Stimulated activated CD8-positive, alpha-beta memory T cell treated with anti-CD3 and anti-CD28 coated beads, Interleukin-12 subunit alpha, Interleukin-12 subunit beta, amount 100 ng/mL, for 1 hour (primary cell): ENCODE results near the gene NKAPL.

ENCODE experiments used
- DNase-seq: peaks from one replicate; pipeline ENCODE4 v3.0.0-alpha.2; 2020; ENCODE audit warnings: low read depth

The NKAPL gene

DNA sequence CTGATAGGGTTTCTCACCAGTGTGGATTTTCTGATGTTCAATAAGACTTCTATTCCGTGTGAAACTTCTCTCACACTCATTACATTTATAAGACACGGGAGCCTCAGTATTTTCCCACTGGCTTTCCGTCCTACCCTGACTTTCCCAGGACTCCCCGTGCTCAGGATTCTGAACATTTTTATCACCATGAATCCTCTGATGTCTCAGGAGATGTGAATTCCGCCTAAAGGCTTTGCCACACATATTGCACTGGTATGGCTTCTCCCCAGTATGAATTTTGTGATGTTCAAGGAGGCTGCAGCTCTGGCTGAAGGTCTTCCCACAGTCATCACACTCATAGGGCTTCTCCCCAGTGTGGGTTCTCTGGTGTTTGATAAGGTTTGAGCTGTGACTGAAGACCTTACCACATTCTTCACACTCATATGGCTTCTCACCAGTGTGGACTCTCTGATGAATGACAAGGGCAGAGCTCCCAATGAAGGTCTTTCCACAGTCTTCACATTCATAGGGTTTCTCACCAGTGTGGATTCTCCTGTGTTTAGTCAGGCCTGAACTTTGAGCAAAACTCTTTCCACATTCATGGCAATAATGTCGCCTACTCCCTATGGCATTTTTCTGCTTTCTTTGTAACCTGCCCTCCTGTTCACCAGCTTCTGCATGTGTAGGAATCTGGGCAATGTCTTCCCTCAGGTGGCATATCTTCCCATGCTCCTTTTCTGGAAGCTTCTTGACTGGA lies 13.7 kb upstream of the NKAPL start:
- DNase-seq, result no peak

DNA sequence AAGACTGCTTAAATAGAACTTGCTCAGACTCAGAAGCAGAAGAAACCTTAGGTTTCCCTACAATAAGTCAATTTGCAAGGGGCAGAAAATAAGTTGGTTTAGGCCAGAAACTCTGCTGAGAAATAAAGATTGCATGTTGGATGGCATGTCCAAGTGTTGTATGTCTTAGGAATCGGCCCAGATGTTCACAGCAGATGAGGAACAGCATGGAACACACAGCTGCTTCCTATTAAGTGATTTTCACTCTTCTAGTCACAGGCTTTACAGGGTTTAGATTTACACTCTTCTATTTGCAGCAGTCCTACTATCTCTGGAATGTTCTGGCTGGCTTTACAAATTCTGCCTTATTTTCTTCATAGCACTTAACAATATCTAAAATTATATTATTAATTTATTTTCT lies 10.2 kb upstream of the NKAPL start:
- no peak for DNase-seq

DNA sequence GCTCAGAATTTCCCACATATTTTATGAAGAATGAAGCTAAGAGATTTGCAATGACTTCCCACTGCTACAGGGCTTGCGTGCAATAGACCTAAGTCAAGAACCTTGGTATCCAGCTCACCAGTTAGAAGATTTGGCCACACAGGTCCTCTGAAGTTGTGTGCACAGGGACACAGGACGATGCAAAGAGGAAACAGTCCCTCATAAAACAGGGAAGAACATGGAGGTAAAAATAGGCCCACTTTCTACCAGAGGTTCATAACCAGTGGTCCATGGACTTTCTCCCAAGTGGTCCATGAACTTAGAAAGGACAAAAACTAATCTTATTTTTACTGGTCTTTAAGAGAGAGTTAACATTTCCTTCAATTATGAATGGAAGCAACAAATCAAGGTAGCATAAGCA lies 8.3 kb upstream of the NKAPL start:
- DNase-seq, result no peak

DNA sequence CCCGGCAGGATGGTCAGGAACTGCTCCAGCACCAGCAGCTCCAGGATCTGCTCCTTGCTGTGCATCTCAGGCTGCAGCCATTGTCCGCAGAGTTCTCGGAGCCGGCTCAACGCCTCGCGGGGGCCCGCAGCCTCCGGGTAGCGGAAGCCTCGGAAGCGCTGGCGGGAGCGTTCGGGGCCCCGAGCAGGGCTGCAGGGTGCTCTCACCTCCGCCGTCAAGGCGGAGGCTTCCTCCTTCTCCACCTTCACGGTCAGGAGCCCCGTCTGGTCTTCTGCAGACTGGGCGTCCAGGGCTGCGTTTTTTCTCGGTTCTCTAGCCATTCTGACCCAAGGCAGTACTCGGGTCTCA lies 7.5 kb upstream of the NKAPL start:
- DNase-seq, result no peak

DNA sequence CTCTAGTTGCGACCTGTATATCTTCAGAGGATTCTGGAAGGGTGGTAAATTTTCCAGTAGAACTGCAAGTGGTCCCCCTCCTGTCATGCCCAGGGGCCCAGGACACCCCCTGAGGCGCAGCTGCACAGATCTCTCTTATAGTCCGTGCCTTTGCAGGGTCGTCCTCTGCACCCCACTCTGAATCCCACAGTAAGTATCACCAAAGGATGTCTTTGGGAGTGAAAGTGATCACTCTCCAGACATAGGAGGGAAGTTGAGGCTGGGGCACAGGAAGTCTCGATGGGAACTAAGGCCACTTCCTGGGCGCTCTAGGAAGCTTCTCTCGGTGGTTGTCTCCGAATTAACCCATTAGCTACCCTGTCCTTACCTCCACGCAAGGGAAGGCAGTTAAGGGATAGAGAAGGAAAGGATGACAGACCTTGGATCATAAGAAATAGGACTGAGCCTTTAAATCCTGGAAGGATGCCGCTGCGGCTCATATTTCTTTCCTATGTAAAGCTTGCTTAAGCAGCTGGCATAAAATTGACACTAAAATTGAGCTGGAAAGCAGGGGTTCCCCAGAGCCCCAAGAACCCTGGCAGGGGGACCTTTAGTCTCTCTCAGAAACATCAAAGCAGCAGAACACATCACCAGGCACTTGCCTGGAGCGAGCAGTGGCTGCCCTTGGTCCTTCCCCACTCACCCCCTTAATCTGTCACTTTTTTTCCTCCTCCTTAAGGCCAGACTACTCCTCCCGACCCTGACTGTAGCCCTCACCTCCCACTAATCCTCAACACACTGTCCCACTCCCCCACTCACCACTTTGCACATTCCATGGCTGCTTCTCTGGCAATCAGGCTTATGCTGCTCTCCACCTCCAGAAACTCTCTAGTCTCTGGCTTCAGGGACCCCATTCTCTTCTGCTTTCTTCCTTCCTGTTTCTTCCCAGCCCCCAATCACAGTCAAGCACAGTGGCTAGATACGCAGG lies 6.8 kb upstream of the NKAPL start, which contains the start of gene ZKSCAN4:
TSS of gene ZKSCAN4 (minus strand) at position 261 of the 967 bp plus-strand sequence. CDS start 289 bp downstream, outside the sequence.
- DNase-seq, result peak; percentile 69

DNA sequence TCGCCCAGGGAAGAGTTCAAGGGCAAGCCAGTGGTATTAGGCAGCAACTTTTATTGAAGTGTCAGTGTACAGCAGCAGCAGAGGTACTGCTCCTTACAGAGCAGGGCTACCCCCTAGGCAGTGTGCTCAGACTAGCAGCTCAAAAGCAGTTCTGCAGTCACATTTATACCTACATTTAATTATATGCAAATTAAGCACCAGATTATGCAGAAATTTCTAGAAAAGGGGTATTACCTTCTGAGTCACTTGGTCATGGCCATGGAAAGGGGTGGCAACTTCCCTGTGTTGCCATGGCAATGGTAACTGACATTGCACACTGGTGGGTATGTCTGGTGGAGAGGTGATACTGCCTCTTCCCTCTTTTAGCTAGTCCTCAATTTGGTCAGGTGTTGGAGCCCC lies 5.0 kb upstream of the NKAPL start:
- DNase-seq, result no peak

DNA sequence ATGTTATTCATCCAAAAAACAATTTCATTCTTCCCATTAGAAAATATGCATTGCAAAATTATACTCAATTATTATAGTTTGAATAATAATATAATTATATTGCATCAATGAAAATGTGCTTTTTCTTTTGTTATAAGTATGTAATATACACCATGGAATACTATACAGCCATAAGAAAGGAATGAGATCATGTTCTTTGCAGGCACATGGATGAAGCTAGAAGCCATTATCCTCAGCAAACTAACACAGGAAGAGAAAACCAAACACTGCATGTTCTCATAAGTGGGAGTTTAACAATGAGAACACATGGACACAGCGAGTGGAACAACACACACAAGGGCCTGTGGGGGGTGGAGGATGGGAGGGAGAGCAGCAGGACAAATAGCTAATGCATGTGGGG lies 2.1 kb upstream of the NKAPL start:
- no peak for DNase-seq

DNA sequence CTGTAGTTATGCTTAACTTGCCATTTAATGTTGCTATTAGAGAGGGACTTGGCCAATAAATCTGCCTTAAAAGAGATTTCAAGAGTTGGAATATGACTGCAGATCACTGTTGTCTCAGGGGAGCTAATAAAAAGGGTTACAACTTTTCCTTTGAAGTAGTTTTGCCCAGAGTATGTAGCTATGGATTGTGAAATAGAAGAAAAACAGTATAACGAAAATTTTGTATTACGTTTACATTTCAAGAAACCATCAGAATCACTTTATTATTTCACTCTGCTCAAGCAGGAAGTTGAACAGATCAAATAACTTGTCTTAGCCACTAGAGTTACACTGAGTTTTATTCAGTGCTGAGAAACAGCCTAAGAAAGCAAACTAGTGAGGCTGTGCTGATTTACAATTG lies 4.8 kb downstream of the NKAPL start:
- DNase-seq, result no peak

DNA sequence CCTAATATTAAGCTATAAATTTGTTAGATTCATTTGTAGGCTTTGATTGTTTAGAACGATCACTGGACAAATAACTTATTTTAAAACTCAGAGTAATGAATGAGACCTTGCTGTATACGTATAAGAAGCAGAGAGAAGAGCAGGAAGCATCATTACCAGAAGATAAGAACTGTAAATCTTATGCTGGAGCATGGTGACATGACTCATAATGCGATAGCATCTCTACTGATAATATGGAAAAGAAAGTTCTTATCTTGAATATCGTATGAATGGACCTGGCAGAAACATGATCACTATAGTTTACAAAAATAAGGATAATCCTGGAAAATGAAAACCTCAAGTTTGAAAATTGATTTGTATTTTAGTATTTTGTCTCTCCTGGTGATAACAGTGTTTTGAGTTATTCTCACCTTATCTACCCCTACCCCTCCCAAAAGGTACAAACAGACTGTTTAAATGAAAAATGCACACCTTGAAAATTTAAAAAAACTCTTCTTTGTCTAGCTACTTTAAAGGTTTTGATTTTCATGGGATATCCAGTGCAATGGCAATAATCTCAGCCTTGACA lies 5.8 kb downstream of the NKAPL start:
- no peak for DNase-seq

DNA sequence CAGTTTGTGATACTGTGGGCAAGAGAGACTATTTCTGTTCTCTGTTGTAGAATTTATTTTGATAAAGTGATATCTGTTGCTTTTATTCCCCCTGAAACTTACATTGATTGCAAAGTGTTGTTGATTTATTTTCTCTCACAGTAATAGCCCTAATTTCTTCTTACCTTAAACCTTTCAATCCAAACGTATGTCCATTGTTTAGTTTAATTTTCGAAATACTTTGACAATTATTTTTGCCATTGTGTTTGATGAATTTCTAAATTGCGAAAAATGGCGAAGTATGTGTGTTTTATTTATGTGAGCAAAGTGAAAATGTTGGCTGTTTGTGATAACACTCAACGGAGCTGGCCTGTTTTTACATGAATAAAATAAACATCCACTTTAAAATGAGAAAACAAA lies 7.5 kb downstream of the NKAPL start:
- DNase-seq, result no peak

DNA sequence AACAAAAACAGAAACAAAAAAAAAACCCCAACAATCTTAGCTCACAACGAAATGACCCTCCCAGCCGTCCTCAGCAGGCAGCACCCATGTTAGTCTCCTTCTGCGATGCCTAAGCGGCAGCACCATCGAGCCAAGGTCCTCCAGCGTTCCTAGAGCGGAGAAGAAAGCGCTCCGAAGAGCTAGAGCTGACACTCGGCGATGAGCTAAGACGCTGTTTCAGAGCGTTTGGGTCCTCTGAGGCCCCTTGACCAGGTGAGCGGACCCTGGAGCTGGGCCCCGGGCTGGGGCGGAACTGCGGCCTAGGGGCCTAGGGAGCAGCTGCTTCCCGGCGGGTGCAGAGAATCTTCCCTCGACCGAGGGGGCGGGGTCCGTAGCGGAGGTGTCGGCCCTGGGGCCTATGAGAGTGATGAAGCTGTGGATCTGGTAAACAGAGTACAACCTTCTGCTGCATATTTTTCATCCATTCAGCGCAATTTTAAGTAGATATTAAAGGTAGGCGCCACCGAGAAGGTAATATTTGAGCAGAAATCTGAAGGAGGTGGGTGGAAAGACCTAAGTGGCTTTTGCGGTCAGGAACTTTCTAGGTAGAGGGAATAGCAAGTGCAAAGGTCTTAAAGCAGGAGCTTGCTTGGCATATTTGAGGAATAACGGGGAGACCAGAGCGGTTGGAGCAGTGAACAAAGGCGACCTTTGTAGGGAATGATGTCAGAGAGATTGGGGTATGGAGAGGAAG lies 8.0 kb downstream of the NKAPL start, which contains the start of gene ZSCAN26:
TSS of gene ZSCAN26 (plus strand) at position 182 of the 733 bp plus-strand sequence. CDS start 4,777 bp downstream, outside the sequence.
- peak; percentile 72 for DNase-seq

DNA sequence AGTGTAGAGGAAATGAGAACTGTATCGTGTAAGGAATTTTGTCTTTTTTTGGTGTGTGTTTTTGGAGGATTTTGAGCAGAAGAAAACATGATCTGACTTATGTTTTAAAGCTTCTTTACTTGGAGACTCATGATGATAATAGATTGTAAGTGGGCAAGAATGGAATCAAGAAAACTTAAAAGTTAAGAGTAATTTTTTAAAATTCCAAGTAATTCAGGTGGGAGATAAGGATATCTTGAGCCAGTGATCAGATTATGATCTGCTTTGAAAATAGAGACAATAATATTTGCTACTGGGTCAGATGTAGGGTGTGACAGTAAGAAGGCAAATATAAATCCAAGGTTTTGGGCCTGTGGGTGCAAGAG lies 8.6 kb downstream of the NKAPL start:
- DNase-seq, result no peak

DNA sequence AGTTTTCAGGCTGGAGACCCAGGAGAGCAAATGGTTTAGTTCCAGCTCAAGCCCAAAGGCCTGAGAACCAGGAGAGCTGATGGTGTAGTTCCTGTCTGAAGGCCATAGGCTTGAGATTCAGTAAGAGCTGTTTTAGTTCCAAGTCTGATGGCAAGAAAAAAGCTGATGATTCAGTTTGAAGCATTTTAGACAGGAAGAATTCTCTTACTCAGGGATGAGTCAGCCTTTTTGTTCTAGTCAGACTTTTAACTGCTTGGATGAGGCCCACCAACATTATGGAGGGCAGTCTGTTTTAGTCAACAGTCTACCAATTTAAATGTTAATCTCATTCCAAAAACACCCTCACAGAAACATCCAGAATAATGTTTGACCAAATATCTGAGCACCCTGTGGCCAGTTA lies 10.4 kb downstream of the NKAPL start:
- DNase-seq, result no peak

DNA sequence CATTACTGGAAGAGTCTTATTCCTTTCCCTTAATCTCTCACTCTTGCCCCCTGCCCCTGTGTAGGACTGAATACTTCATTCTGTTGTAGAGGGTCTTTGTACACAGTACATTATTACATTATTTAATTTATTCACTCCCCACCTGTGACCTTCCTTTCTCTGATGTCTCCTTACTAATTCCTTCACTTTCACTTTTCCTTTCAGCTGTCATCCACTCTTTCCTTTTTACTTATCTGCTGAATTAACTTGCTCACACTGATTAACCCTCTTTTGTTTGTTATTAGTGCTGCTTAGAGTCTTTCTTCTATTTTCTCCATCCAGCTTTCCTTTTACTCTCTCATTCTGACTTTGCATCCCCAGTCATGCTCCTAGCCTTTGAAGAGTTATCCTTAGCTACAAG lies 15.8 kb downstream of the NKAPL start:
- no peak for DNase-seq

DNA sequence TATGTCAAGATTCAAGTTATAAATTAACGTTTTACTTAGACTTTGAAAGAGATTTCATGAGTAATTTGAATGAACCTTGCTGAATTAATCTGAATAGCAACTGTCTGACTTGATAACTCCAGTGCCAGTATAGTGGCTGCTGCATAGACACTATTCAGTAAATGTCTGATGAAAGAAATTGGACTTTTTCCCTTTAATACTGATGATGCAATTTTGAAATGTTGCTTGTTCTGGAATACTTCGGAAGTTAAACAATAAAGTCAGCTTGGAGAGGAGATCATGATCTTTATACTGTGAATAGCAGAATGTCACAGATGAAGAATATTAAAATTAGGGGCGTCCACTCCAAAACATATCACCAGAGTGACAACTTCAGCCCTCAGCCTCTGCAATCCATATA lies 18.6 kb downstream of the NKAPL start:
- no peak for DNase-seq

DNA sequence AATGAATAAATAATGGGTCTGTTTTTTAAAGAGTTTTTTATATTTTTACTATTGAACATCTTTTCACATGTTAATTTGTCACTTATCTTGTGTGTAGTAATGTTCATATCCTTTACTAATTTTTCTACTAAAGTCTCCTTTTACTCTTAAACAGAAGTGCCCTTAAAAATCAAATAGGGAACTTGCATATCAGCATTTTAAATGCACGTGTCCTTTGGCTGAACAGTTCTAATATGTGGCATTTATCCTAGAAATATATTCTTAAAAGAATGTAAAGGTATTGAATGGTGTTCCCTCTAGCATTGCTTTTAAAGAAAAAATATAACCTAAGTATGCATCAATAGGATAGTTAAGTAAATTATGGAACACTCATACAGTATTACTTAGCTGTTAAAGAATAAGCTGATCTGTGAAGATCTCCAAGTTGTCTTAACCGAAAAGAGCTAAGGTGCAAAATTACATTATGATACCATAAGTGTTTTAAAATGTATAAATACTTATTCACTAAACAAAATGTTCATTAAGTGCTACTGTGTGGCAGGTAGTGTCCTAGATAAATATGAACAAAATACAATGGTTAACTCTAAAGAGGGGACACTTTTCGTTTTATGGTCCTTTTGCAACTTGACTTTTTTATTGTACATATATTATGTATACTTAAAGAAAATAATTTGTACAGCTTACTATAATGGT lies 21.6 kb downstream of the NKAPL start:
- DNase-seq, result no peak

DNA sequence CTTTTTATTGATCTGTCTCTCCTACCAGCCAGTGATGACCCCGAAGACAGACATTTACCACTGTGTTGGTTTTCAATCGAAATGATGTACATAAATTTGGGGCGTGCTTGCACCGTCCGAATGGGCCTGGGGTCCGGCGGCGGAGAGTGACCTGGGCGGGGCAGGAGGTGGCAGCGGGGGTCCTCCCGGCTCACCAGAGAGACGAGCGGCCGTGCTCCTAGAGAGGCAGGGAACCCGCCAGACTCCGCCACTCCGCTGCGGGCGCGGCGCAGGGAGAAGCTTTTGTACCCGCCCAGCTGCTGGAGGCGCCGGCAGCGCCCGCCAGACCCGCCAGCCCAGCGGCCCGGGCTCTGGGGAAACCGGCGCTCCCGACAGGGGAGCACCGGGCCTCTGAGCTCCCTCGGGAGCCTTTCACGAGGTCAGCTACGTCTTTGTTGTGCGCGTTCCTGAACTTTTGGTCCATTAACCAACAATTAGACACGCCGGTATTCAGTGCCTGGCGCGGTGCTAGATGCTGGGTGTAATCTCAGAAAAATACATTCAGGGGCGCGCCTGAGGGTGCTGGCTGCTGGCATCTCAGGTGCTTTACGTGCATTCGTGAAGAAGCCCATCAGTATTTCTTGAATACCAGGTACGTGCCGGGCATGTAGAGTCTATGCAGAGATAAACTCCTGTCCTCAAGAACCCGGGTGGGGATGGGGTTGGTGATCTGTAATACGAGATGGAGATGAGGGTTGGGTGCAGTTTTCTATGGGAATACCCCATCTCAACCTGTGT lies 22.4 kb downstream of the NKAPL start, which contains the start of gene PGBD1:
TSS of gene PGBD1 (plus strand) at position 285 of the 777 bp plus-strand sequence. CDS start 2,242 bp downstream, outside the sequence.
- DNase-seq, result no peak

DNA sequence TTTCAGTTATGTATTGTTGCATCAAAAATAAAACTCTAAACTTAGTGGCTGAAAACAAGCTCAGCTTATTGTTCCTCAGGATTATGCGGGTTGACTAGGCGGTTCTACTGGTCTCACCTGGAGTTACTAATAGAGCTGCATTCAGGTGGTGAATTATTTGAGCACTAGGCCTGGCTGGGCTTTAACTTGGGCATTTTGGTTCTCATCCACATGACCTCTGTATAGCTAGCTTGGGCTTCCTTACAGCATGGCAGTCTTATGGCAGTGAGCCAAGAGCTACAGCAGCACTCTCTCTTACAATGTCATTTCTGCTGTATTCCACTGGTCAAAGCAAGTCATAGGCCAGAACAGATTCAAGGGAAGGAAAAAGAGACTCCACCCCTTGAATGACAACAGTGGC lies 23.8 kb downstream of the NKAPL start:
- no peak for DNase-seq

DNA sequence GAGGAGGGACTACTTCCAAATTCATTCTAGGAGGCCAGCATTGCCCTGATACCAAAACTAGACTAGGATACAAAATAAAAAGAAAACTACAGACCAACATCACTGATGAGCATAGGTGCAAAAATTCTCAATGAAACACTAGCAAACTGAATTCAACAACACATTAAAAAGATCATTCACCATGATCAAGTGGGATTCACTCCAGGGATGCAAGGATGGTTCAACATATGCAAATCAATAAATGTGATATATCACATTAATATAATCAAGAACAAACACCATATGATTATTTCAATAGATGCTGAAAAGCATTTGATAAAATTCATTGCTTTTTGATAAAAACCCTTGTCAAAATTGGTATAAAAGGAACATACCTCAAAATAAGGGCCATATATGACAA lies 32.5 kb downstream of the NKAPL start:
- DNase-seq, result no peak

DNA sequence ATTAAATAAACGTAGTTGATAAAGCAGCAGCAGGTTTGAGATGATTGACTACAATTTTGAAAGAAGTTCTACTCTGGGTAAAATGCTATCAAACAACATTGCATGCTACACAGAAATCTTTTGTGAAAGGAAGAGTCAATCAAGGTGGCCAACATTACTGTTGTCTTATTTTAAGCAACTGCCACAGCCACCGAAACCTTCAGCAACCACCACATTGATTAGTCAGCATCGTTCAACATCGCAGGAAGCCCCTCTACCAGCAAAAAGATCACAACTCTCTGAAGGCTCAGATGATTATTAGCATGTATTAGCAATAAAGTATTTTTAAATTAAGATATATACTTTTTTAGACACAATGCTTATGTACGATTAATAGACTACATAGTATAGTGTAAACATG lies 36.2 kb downstream of the NKAPL start:
- no peak for DNase-seq
